ENCODE results near the gene THADA.

GRCh38 chr2:43541165-43541564 is 54.7 kb downstream of the THADA start:
- TF ChIP-seq CTCF (conservative IDR thresholded peaks at IDR 0.05; ENCODE audit: low read length) (no peak), EZH2phosphoT487 (IDR thresholded peaks at IDR 0.05; ENCODE audit: borderline replicate concordance, low read depth, low read length) (no peak)

All from OCI-LY7 (cell line).